ENCODE data around the gene FOSL1. TPM values are rescaled to one million over a fixed set of nuclear protein-coding genes. Genes with fewer than 3 reads are reported as not detected.

Gene FOSL1
- total RNA-seq, 1 donor from 2014 or later = 172 TPM

- TF ChIP-seq CTCF (conservative IDR thresholded peaks at IDR 0.05; ENCODE audit: low read depth, low read length) = no peak
- no peak overlapping the region for H3K4me3 ChIP-seq (ENCODE audit: low read depth, low read length)
- no peak for DNase-seq (ENCODE audit: low read depth)
Observed at GRCh38 chr11:65866509-65867283, 33.5 kb downstream of the FOSL1 start.

GRCh38 chr11:65865550-65866172 lies 34.5 kb downstream of the FOSL1 start:
- TF ChIP-seq CTCF (conservative IDR thresholded peaks at IDR 0.05; ENCODE audit: low read depth, low read length) = no peak
- no peak for DNase-seq (ENCODE audit: low read depth)
- H3K4me3 ChIP-seq (ENCODE audit: low read depth, low read length) = no peak overlapping the region

- no peak for TF ChIP-seq CTCF (conservative IDR thresholded peaks at IDR 0.05; ENCODE audit: low read depth, low read length)
- no peak for DNase-seq (ENCODE audit: low read depth)
- no peak overlapping the region for H3K4me3 ChIP-seq (ENCODE audit: low read depth, low read length)
Observed at GRCh38 chr11:65864706-65865471, 35.3 kb downstream of the FOSL1 start.

GRCh38 chr11:65863889-65864705 lies 36.1 kb downstream of the FOSL1 start:
- TF ChIP-seq CTCF (conservative IDR thresholded peaks at IDR 0.05; ENCODE audit: low read depth, low read length) = no peak
- no peak overlapping the region for H3K4me3 ChIP-seq (ENCODE audit: low read depth, low read length)
- DNase-seq (ENCODE audit: low read depth) = no peak

- no peak overlapping the region for H3K4me3 ChIP-seq (ENCODE audit: low read depth, low read length)
- TF ChIP-seq CTCF (conservative IDR thresholded peaks at IDR 0.05; ENCODE audit: low read depth, low read length) = no peak
- no peak for DNase-seq (ENCODE audit: low read depth)
Observed at GRCh38 chr11:65862941-65863888, 37.0 kb downstream of the FOSL1 start.

All from epithelial cell of proximal tubule (primary cell).